Liver (tissue), 9 donors: ENCODE measurements around the gene SLC34A3. TPM values are rescaled to one million over a fixed set of nuclear protein-coding genes. Genes with fewer than 3 reads are reported as not detected.

Experiments
- DNase-seq: peaks from one replicate; pipeline ENCODE4 v3.0.0-alpha.2; 2017; ENCODE audit warnings: low spot score
- H3K27ac ChIP-seq, 2 donors: one replicate each; pipeline ENCODE4 v1.7.0; 2013; ENCODE audit warnings: inconsistent platforms in 2 of 2, low read length in 2 of 2, control low read depth in 1 of 2, low read depth in 1 of 2, mild to moderate bottlenecking in 1 of 2
- H3K27me3 ChIP-seq, 4 donors: one replicate each; pipeline versions ENCODE4 v1.6.1 to v1.7.0; 2013; ENCODE audit warnings: low read length in 3 of 4, inconsistent platforms in 1 of 4, mild to moderate bottlenecking in 1 of 4, moderate library complexity in 1 of 4; ENCODE audit not compliant: control insufficient read depth in 4 of 4, insufficient read depth in 4 of 4
- H3K36me3 ChIP-seq, 4 donors: one replicate each; pipeline versions ENCODE4 v1.6.1 to v1.7.0; 2013; ENCODE audit warnings: low read length in 3 of 4, mild to moderate bottlenecking in 3 of 4, low read depth in 1 of 4, moderate library complexity in 1 of 4; ENCODE audit not compliant: control insufficient read depth in 4 of 4, insufficient read depth in 3 of 4
- H3K4me1 ChIP-seq, 4 donors: one replicate each; pipeline versions ENCODE4 v1.6.1 to v1.7.0; 2013; ENCODE audit warnings: low read length in 3 of 4, mild to moderate bottlenecking in 3 of 4, moderate library complexity in 1 of 4; ENCODE audit not compliant: control insufficient read depth in 4 of 4, insufficient read depth in 4 of 4
- H3K4me3 ChIP-seq, 3 donors: one replicate each; pipeline versions ENCODE4 v1.6.1 to v1.7.0; 2013; ENCODE audit warnings: low read length in 3 of 3, control low read depth in 1 of 3, low read depth in 1 of 3, mild to moderate bottlenecking in 1 of 3
- H3K9ac ChIP-seq, 2 donors: one replicate each; pipeline ENCODE4 v1.7.0; 2013; ENCODE audit warnings: low read length in 2 of 2, mild to moderate bottlenecking in 2 of 2, moderate library complexity in 2 of 2, control low read depth in 1 of 2, low read depth in 1 of 2
- H3K9me3 ChIP-seq, 4 donors: one replicate each; pipeline versions ENCODE4 v1.6.1 to v1.7.0; 2013; ENCODE audit warnings: low read length in 3 of 4; ENCODE audit not compliant: control insufficient read depth in 4 of 4
- EGR1 ChIP-seq, 2 donors: IDR thresholded peaks; 2 replicates each; pipeline ENCODE4 v1.6.1; 2016 to 2018; ENCODE audit warnings: antibody characterized with exemption in 2 of 2, low read depth in 2 of 2
- FOXA1 ChIP-seq: IDR thresholded peaks from 2 replicates; pipeline ENCODE4 v1.6.1; 2016; ENCODE audit warnings: antibody characterized with exemption
- FOXA2 ChIP-seq: IDR thresholded peaks from 2 replicates; pipeline ENCODE4 v1.6.1; 2016; ENCODE audit warnings: antibody characterized with exemption
- HNF4A ChIP-seq, 2 donors: conservative IDR thresholded peaks; 2 replicates each; pipeline ENCODE4 v1.6.1; 2016; ENCODE audit warnings: antibody characterized with exemption in 2 of 2, mild to moderate bottlenecking in 2 of 2
- HNF4G ChIP-seq: IDR thresholded peaks from 2 replicates; pipeline ENCODE4 v1.6.1; 2016; ENCODE audit warnings: antibody characterized with exemption
- JUND ChIP-seq, 2 donors: IDR thresholded peaks; 2 replicates each; pipeline ENCODE4 v1.6.1; 2016; ENCODE audit warnings: antibody characterized with exemption in 2 of 2
- NR2F2 ChIP-seq: IDR thresholded peaks from 2 replicates; pipeline ENCODE4 v1.6.1; 2016; ENCODE audit warnings: antibody characterized with exemption
- RXRA ChIP-seq, 2 donors: IDR thresholded peaks; 2 replicates each; pipeline ENCODE4 v1.6.1; 2017 to 2018; ENCODE audit warnings: antibody characterized with exemption in 2 of 2, mild to moderate bottlenecking in 1 of 2
- SP1 ChIP-seq: IDR thresholded peaks from 2 replicates; pipeline ENCODE4 v1.6.1; 2018; ENCODE audit warnings: antibody characterized with exemption, mild to moderate bottlenecking
- TAF1 ChIP-seq: conservative IDR thresholded peaks from 2 replicates; pipeline ENCODE4 v1.6.1; 2016; ENCODE audit warnings: antibody characterized with exemption, mild to moderate bottlenecking
- WGBS: extraction: QIAGEN DNeasy Blood & Tissue Kit; methylation state at CpG from one replicate; pipeline ENCODE4 v1.1.7; 2013; 5-methylcytosine and 5-hydroxymethylcytosine counted together
- polyA plus RNA-seq, 2 donors: library from polyadenylated mRNA; stranded (reverse) in 1 of 2; unstranded in 1 of 2; fragments of 200-250 nt in 1 of 2; fragments of >200 nt in 1 of 2; fragmentation: Nextera tagmentation in 1 of 2; extraction: Ambion mirVana in 1 of 2; gene quantifications; one replicate each; pipeline versions ENCODE4 v1.2.1 to v1.2.3, GENCODE V29; 2013 to 2015
- total RNA-seq, 2 donors: library from RNA; depleted of rRNA; stranded (reverse); fragments of >200 nt; gene quantifications; one replicate each; pipeline ENCODE4 v1.2.3, GENCODE V29; 2014
- TF ChIP-seq, protein P1 (sequence below): IDR thresholded peaks from 2 replicates; pipeline ENCODE4 v1.6.1; 2016; ENCODE audit warnings: antibody characterized with exemption
- TF ChIP-seq, protein P2 (sequence below): IDR thresholded peaks from 2 replicates; pipeline ENCODE4 v1.6.1; 2016; ENCODE audit warnings: antibody characterized with exemption
- TF ChIP-seq, protein P3 (sequence below): IDR thresholded peaks from 2 replicates; pipeline ENCODE4 v1.6.1; 2016; ENCODE audit warnings: antibody characterized with exemption
- donor health status: healthy.
- donor health status: healthy.
- donor health status: healthy.
- donor health status: healthy.
- donor health status: healthy.

The SLC34A3 gene
- total and polyA plus RNA-seq, 4 donors: not detected

DNA sequence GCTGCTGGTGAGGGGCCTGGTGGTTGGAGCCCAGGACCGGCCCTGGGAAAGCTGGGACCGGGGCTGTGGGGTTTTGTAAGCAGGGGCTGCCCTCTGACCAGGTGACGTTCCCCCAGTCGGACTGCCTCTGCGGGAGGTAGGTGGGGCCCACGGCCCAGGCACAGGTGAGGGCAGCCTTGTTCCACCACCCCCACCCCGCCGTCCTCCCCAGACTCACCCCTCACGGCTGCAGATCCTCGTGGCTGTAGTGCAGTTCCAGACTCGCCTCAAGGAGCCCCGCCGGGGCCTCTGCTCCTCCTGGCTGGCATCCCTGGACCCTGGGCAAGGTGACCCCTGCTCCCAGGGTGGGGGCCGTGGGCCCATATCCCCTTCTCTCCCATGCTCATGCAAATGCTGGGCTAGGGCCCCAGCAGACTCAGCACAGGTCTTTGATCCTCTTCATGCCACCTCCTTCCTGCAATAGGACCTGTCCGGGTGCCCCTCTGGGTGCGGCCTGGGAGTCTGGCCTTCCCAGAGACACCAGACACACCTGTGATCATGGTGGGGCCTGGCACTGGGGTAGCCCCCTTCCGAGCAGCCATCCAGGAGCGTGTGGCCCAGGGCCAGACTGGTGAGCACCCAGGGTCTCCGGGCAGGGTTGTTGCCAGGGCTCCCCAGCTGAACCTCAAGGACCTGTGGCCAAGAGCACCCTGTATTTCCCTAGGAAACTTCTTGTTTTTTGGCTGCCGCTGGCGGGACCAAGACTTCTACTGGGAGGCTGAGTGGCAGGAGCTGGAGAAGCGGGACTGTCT is 15.3 kb upstream of the SLC34A3 start:
- Histone ChIP-seq H3K36me3 (peaks cover 0 to 5% (median under 1%) of the 10 kb centered on the region in 4 donors), H3K27ac (no peak overlapping the region), H3K4me3 (no peak overlapping the region), H3K9ac (no peak overlapping the region), H3K27me3 (no peaks in the 10 kb centered on the region), H3K4me1 (peaks cover 0 to 12% (median 4%) of the 10 kb centered on the region in 4 donors), H3K9me3 (no peaks in the 10 kb centered on the region)
- TF ChIP-seq NR2F2 (no peak), TAF1 (no peak), FOXA2 (no peak), SP1 (no peak), HNF4A (conservative IDR thresholded peaks at IDR 0.05) (no peak), EGR1 (IDR thresholded peaks at IDR 0.05; ENCODE audit: low read depth in 2 of 2) (no peak), FOXA1 (no peak), RXRA (IDR thresholded peaks at IDR 0.05) (no peak), JUND (IDR thresholded peaks at IDR 0.05) (no peak)
- TF ChIP-seq, protein P1, sequence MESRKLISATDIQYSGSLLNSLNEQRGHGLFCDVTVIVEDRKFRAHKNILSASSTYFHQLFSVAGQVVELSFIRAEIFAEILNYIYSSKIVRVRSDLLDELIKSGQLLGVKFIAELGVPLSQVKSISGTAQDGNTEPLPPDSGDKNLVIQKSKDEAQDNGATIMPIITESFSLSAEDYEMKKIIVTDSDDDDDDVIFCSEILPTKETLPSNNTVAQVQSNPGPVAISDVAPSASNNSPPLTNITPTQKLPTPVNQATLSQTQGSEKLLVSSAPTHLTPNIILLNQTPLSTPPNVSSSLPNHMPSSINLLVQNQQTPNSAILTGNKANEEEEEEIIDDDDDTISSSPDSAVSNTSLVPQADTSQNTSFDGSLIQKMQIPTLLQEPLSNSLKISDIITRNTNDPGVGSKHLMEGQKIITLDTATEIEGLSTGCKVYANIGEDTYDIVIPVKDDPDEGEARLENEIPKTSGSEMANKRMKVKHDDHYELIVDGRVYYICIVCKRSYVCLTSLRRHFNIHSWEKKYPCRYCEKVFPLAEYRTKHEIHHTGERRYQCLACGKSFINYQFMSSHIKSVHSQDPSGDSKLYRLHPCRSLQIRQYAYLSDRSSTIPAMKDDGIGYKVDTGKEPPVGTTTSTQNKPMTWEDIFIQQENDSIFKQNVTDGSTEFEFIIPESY: no peak
- TF ChIP-seq, protein P2, sequence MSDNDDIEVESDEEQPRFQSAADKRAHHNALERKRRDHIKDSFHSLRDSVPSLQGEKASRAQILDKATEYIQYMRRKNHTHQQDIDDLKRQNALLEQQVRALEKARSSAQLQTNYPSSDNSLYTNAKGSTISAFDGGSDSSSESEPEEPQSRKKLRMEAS: no peak
- TF ChIP-seq, protein P3, sequence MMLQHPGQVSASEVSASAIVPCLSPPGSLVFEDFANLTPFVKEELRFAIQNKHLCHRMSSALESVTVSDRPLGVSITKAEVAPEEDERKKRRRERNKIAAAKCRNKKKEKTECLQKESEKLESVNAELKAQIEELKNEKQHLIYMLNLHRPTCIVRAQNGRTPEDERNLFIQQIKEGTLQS: no peak
- no peak for DNase-seq
- 96% methylated on average over 22 of the region's 22 CpGs for WGBS

DNA sequence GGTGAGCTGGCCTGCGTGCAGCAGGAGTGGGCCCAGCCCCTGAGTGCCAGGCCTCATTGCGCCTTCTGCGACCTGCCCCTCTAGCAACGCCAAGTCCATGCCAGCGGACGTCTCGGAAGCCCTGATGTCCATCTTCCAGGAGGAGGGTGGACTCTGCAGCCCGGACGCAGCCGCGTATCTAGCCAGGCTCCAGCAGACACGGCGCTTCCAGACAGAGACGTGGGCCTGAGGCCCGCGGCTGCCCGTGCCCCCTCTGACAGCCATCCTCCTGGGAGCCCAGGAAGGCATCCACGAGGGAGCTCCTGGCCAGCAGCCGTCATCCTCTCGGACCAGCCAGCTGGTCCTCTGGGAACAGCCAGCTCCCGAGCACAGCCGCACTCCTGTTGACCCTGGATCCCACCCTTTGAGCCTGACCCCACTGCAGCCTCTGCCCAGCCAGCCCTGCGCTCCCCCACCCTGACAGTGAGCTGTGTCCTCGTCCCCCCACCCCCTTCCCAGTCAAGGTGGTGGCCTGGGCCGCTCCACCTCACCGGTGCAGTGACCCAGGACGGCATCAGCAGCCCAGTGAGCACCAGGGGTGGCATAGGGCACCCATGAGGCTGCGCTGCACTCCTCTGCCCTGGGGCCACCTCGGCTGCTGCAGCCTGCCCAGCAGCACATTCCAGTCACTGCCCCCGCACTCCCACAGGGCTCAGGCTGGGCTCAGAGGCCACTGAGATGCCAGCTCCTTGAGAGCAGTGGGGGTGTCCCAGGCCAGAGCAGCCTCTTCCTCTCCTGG is 14.3 kb upstream of the SLC34A3 start:
- Histone ChIP-seq H3K9me3 (no peaks in the 10 kb centered on the region), H3K27me3 (no peaks in the 10 kb centered on the region), H3K4me1 (peaks cover 0 to 12% (median 5%) of the 10 kb centered on the region in 4 donors), H3K9ac (no peak overlapping the region), H3K36me3 (peaks cover 0 to 5% (median under 1%) of the 10 kb centered on the region in 4 donors), H3K27ac (no peak overlapping the region), H3K4me3 (no peak overlapping the region)
- WGBS: 95% methylated on average over 30 of the region's 30 CpGs
- no peak for DNase-seq
- TF ChIP-seq HNF4G (no peak), SP1 (no peak)
